ENCODE measurements around the gene NES. TPM values are rescaled to one million over a fixed set of nuclear protein-coding genes. Genes with fewer than 3 reads are reported as not detected.

The NES gene
- total and polyA plus RNA-seq, 12 donors, result 46.8 to 389 (median 177) TPM

DNA sequence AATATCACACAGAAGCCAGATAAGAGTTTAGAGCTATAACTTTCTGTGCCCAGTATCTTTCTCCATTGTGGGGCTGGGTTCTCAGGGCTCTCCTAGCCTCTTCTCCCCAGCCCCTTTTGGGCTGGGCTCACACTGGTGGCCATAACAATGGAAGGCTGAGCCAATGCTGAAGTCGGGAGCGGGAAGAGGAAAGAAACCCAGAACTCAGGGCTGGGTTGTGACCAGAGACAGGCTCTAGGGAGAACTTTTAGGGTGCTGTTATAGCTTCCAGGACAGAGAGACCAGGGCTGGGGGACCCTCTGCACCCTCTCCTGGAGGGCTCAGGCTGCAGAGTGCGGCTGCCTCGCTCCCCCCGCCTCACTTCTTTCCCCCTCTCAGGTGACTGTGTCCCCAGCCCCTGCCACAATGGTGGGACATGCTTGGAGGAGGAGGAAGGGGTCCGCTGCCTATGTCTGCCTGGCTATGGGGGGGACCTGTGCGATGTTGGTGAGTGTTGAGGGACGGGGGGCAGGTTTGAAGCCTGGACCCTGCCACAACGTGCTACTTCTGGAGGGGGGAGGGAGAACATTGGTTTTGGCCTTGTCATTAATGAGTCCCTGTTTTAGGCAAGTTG lies 21.2 kb downstream of the NES start:
- no peaks in the 10 kb centered on the region for H3K36me3 ChIP-seq
- peaks cover 0 to 61% (median 38%) of the 10 kb centered on the region in 7 donors for H3K27me3 ChIP-seq
- H3K27ac ChIP-seq, result no peak overlapping the region
- H3K9me3 ChIP-seq, result no peaks in the 10 kb centered on the region
- ATAC-seq (no peak), DNase-seq (no peak)
- intact Hi-C loops (cut with DNase I), result loop anchor here in 9 of 10 donors (1.0 to 10.0 kb wide), 7 partner anchors 29 to 271 kb away; no protein-coding TSS in a partner anchor
- WGBS, 2 donors, result 63 to 65% methylated on average over 9 of the region's 9 CpGs
- H3K4me1 ChIP-seq, result peaks cover 22 to 43% (median 38%) of the 10 kb centered on the region in 9 donors
- TF ChIP-seq, protein P1, sequence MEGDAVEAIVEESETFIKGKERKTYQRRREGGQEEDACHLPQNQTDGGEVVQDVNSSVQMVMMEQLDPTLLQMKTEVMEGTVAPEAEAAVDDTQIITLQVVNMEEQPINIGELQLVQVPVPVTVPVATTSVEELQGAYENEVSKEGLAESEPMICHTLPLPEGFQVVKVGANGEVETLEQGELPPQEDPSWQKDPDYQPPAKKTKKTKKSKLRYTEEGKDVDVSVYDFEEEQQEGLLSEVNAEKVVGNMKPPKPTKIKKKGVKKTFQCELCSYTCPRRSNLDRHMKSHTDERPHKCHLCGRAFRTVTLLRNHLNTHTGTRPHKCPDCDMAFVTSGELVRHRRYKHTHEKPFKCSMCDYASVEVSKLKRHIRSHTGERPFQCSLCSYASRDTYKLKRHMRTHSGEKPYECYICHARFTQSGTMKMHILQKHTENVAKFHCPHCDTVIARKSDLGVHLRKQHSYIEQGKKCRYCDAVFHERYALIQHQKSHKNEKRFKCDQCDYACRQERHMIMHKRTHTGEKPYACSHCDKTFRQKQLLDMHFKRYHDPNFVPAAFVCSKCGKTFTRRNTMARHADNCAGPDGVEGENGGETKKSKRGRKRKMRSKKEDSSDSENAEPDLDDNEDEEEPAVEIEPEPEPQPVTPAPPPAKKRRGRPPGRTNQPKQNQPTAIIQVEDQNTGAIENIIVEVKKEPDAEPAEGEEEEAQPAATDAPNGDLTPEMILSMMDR (IDR thresholded peaks at IDR 0.05), result no peak
- no peak overlapping the region for H3K4me3 ChIP-seq

DNA sequence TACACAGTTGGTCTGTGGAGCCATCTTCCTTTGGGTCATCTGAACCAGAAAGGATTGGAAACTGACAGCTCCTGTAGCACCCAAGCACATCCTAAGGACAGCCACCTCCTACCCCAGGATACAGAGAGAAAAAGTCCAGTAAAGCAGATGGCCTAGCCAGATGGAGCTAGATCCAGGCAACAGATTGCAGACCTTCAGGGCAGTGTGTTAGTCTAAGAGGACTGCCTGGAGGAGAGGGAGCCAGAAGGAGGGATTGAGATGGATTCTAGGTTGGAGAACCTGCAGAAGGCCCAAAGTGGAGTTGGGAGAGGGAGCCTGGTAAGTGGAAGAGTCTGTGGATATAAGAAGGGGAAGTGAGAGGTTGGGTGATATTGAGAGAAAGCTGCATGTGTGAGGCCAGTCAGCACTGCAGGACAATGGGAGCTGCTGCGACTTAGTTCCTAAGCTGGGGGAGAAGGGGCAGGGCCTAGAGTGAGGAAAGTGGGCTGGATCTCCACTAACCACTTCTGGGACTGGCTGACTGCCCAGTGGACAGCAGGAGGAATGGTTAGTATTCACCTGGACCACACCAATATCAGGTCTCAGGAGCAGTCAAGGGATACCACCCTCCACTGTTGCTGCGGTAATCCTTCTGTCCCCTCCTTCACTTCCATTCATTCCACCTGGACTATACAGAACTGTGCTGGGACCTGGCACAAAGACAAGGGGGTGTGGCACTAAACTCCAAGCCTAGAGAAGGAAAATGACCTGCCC lies 21.9 kb downstream of the NES start:
- peaks cover 0 to 66% (median 38%) of the 10 kb centered on the region in 7 donors for H3K27me3 ChIP-seq

GRCh38 chr1:156654700-156655099 lies 22.5 kb downstream of the NES start:
- WGBS, 2 donors, result 65 to 72% methylated on average over 1 of the region's 1 CpG
- TF ChIP-seq, protein P1 (IDR thresholded peaks at IDR 0.05), result no peak
- intact Hi-C loops (cut with DNase I), result loop anchor here in 5 of 10 donors (1.0 to 10.0 kb wide), 5 partner anchors 32 to 270 kb away; no protein-coding TSS in a partner anchor

More for the DNA sequence above, 21.9 kb downstream of the NES start:
- 60 to 72% methylated on average over 2 of the region's 2 CpGs for WGBS, 2 donors
- TF ChIP-seq, protein P1 (IDR thresholded peaks at IDR 0.05), result no peak
- Histone ChIP-seq H3K9me3 (no peaks in the 10 kb centered on the region), H3K4me1 (peaks cover 15 to 37% (median 31%) of the 10 kb centered on the region in 9 donors), H3K4me3 (no peak overlapping the region), H3K36me3 (no peaks in the 10 kb centered on the region), H3K27ac (no peak overlapping the region)
- intact Hi-C loops (cut with DNase I), result loop anchor here in 5 of 10 donors (1.0 to 10.0 kb wide), 5 partner anchors 33 to 271 kb away; no protein-coding TSS in a partner anchor
- ATAC-seq (no peak), DNase-seq (no peak)

GRCh38 chr1:156652992-156653355 lies 24.2 kb downstream of the NES start:
- intact Hi-C loops (cut with DNase I), result loop anchor here in 1 of 10 donors (10.0 kb wide), 1 partner anchor 268 kb away; no protein-coding TSS in a partner anchor
- Histone ChIP-seq H3K27me3 (peaks cover 0 to 73% (median 47%) of the 10 kb centered on the region in 7 donors), H3K27ac (no peak overlapping the region), H3K36me3 (no peaks in the 10 kb centered on the region), H3K9me3 (no peaks in the 10 kb centered on the region), H3K4me1 (peaks cover 8 to 17% (median 16%) of the 10 kb centered on the region in 9 donors), H3K4me3 (no peak overlapping the region)
- DNase-seq (no peak), ATAC-seq (no peak)
- TF ChIP-seq, protein P1 (IDR thresholded peaks at IDR 0.05), result no peak
- 83 to 84% methylated on average over 9 of the region's 9 CpGs for WGBS, 2 donors

More at GRCh38 chr1:156654700-156655099, 22.5 kb downstream of the NES start:
- H3K27me3 ChIP-seq, result peaks cover 0 to 66% (median 40%) of the 10 kb centered on the region in 7 donors
- H3K4me3 ChIP-seq, result no peak overlapping the region
- no peak for DNase-seq
- peaks cover 14 to 31% (median 25%) of the 10 kb centered on the region in 9 donors for H3K4me1 ChIP-seq
- H3K27ac ChIP-seq, result no peak overlapping the region
- H3K9me3 ChIP-seq, result no peaks in the 10 kb centered on the region
- no peak for ATAC-seq
- no peaks in the 10 kb centered on the region for H3K36me3 ChIP-seq

Measured in heart right ventricle (tissue), 16 donors.